H1 (cell line): ENCODE measurements around the gene THEM5. TPM values are rescaled to one million over a fixed set of nuclear protein-coding genes. Genes with fewer than 3 reads are reported as not detected.

ENCODE experiments used
- EP300 ChIP-seq, 2 experiments: IDR thresholded peaks; 1 replicate in 1 of 2; 2 replicates in 1 of 2; pipeline ENCODE4 v1.6.1; 2011 to 2012; ENCODE audit warnings: low read depth in 2 of 2, low read length in 2 of 2, mild to moderate bottlenecking in 2 of 2, borderline replicate concordance in 1 of 2, inconsistent platforms in 1 of 2, moderate library complexity in 1 of 2
- GTF2F1 ChIP-seq: IDR thresholded peaks from 2 replicates; pipeline ENCODE4 v1.6.1; 2012; ENCODE audit warnings: low read depth, low read length, improper control_type of control experiment, borderline replicate concordance
- polyA plus RNA-seq, 7 experiments: library from polyadenylated mRNA; depleted of rRNA in 3 of 7; stranded (reverse) in 5 of 7; unstranded in 2 of 7; fragments of >200 nt in 5 of 7; fragments of 200-250 nt in 2 of 7; gene quantifications; 1 replicate in 5 of 7; 2 replicates in 1 of 7; 4 replicates in 1 of 7; pipeline versions ENCODE4 v1.2.1 to v1.2.3, GENCODE V29; 2011 to 2013; ENCODE audit warnings: missing spikeins in 2 of 7, mixed read lengths in 2 of 7
- total RNA-seq: library from RNA; stranded (reverse); fragmentation: NEBNext Ultra II Directional; extraction: Animal tissue kit (Norgen Biotek cat#: 25700); gene quantifications from 2 replicates; pipeline ENCODE4 v1.2.1, GENCODE V29; 2021
- TF ChIP-seq, protein P1 (sequence below): IDR thresholded peaks from 2 replicates; pipeline ENCODE4 v1.6.1; 2011; ENCODE audit warnings: low read depth, mild to moderate bottlenecking, low read length; ENCODE audit not compliant: insufficient read depth

The THEM5 gene
- total and polyA plus RNA-seq, 2 of the 8 experiments (the other 6 are each of a cell fraction or from before 2014, with no cell fraction given): not detected

GRCh38 chr1:151867765-151868411 lies 14.4 kb upstream of the THEM5 start (continued):
- TF ChIP-seq EP300 (IDR thresholded peaks at IDR 0.05; ENCODE audit: borderline replicate concordance in 1 of 2, low read depth in 2 of 2, low read length in 2 of 2) (no peak), GTF2F1 (no peak)
- TF ChIP-seq, protein P1, sequence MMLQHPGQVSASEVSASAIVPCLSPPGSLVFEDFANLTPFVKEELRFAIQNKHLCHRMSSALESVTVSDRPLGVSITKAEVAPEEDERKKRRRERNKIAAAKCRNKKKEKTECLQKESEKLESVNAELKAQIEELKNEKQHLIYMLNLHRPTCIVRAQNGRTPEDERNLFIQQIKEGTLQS: no peak
